Large intestine (tissue), 3 donors: Measurements from ENCODE around the gene AMFR. TPM values are rescaled to one million over a fixed set of nuclear protein-coding genes. Genes with fewer than 3 reads are reported as not detected.

Experiments
- DNase-seq, 2 donors: peaks; one replicate each; pipeline versions ENCODE4 v3.0.0 to v3.0.0-alpha.2; 2013
- H3K27ac ChIP-seq: one replicate; pipeline ENCODE4 v1.5.1; 2013; ENCODE audit warnings: low read length
- H3K27me3 ChIP-seq: 2 replicates; pipeline ENCODE4 v1.6.1; 2013; ENCODE audit warnings: low read length; ENCODE audit not compliant: control insufficient read depth, insufficient read depth
- H3K36me3 ChIP-seq: 2 replicates; pipeline ENCODE4 v1.6.1; 2013; ENCODE audit warnings: low read length; ENCODE audit not compliant: control insufficient read depth, insufficient read depth
- H3K4me1 ChIP-seq: one replicate; pipeline ENCODE4 v1.6.1; 2013; ENCODE audit warnings: low read length; ENCODE audit not compliant: control insufficient read depth, insufficient read depth
- H3K4me3 ChIP-seq: one replicate; pipeline ENCODE4 v1.5.1; 2013; ENCODE audit warnings: low read length
- H3K9me3 ChIP-seq: one replicate; pipeline ENCODE4 v1.6.1; 2013; ENCODE audit warnings: mild to moderate bottlenecking, low read depth, low read length, moderate library complexity; ENCODE audit not compliant: control insufficient read depth
- WGBS: methylation state at CpG from one replicate; pipeline ENCODE4 v1.1.5; 2013; ENCODE audit warnings: low lambda C conversion rate; ENCODE audit not compliant: insufficient coverage; 5-methylcytosine and 5-hydroxymethylcytosine counted together
- polyA plus RNA-seq: library from polyadenylated mRNA; unstranded; fragments of 120-200 nt; gene quantifications from one replicate; pipeline ENCODE4 v1.2.1, GENCODE V29; 2013

The AMFR gene
- polyA plus RNA-seq, 1 donor = 85.9 TPM

DNA sequence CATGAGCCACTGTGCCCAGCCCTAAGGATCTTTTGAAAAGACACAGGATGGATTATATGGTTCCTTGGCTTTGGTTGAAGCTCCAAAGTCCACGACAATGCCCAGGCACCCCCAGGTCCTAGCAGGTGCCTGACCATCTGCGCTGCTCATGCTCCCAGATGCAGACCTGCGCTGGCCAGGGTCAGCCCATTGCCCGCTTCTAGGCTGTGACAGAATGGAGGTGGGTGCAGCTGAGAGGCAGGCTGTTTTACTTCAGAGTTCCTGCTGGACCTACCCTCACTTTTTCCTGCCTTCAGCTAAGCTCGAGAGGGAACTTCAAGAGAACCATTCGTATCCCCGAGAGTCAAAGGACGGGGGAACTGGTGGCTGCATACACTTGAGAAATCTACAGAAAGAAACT, 60.5 kb downstream of the AMFR start:
- no peak for DNase-seq
- Histone ChIP-seq H3K27ac (no peak overlapping the region), H3K27me3 (no peaks in the 10 kb centered on the region), H3K9me3 (no peaks in the 10 kb centered on the region), H3K4me3 (no peak overlapping the region), H3K4me1 (no peaks in the 10 kb centered on the region), H3K36me3 (peaks cover 79% of the 10 kb centered on the region)
- no CpG with 5 or more reads among the region's 8 CpGs for WGBS

DNA sequence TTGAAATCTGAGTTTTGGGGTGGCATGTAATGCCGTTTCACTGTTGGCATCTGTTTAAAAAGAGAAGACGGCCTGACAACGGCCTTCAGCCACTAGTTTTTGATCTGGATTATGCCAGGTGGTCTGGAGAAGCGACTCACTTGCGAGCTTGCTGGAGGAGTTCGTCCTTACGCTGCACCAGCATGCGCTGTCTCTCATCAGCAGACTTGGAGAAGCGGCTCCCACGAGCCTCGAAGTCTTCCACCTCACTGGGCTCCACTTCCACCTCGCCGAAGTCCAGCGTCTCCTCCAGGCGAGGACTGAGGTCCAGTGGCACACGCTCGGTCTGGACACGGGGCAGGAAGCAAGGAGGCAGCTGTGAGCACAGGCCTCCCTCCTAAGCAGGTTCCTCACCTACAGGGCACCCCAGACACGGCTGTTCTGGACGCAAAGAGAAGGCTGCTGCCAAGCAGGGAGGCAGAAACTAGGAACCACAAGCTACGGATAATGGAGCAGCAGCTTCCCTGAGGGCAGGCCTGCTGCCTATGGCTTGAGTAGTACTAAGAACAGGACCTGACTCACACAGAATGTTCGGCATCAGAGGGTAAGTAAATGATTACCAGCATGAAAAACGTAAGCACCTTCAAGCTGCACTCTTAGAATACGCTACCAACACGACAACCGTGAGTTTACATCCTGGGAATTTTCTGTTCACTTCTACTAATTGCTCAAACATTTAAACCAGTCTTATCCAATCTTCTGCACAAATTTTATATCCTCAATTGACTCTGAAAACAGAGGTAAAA, 61.4 kb downstream of the AMFR start:
- H3K36me3 ChIP-seq = peaks cover 74% of the 10 kb centered on the region
- no peaks in the 10 kb centered on the region for H3K27me3 ChIP-seq
- no peaks in the 10 kb centered on the region for H3K9me3 ChIP-seq
- no peaks in the 10 kb centered on the region for H3K4me1 ChIP-seq
- no peak overlapping the region for H3K27ac ChIP-seq
- no peak overlapping the region for H3K4me3 ChIP-seq
- WGBS = no CpG with 5 or more reads among the region's 26 CpGs
- DNase-seq = no peak

DNA sequence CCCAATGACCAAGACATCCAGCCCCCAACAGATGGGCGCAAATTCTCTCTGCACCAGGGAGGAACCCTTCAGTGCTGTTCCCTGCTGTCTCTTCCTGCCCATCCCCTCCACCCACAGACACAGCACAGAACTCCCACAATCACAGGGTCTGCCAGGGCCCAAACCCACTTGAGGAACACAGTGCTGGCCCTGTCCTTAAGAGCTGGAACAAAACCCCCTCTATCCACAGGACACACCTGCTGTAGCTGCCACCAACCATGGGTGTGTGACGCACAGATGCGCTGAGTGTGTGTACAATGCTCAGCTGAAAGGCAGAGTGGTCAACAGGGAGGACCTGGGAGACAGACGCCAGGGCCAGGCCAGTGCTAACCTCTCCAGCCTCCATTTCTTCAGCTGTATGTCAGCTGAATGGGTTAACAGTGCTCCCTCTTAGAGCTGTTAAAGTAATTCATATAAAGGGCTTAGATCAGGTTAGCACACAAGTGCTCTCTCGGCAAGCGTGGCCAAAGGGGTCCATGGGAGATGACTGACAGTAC, 62.1 kb downstream of the AMFR start:
- H3K4me1 ChIP-seq = no peaks in the 10 kb centered on the region
- H3K36me3 ChIP-seq = peaks cover 68% of the 10 kb centered on the region
- H3K9me3 ChIP-seq = no peaks in the 10 kb centered on the region
- no peak overlapping the region for H3K4me3 ChIP-seq
- H3K27me3 ChIP-seq = no peaks in the 10 kb centered on the region
- no CpG with 5 or more reads among the region's 6 CpGs for WGBS
- no peak for DNase-seq
- H3K27ac ChIP-seq = no peak overlapping the region

DNA sequence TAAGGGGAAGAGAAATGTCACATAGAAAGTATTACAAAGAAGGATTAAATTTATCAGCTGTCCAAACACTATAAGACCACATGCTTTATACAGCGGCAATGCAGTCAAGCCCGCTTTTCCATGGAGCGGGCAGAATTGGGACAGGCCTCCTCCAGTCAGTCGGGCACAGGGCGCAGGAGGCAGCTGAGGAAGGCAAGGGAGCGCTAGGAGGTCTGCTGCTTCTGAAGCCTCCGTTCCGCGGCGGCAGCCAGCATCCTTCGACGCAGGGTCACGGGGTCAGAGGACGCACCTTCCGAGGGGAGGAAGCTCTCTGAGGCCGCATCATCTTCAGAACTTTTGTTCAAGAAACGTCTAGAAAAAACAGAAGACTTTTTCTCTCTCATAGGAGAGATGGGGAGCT, 62.6 kb downstream of the AMFR start:
- no CpG with 5 or more reads among the region's 17 CpGs for WGBS
- H3K36me3 ChIP-seq = peaks cover 63% of the 10 kb centered on the region
- H3K27ac ChIP-seq = no peak overlapping the region
- no peaks in the 10 kb centered on the region for H3K27me3 ChIP-seq
- H3K4me3 ChIP-seq = no peak overlapping the region
- H3K4me1 ChIP-seq = no peaks in the 10 kb centered on the region
- H3K9me3 ChIP-seq = no peaks in the 10 kb centered on the region
- no peak for DNase-seq

DNA sequence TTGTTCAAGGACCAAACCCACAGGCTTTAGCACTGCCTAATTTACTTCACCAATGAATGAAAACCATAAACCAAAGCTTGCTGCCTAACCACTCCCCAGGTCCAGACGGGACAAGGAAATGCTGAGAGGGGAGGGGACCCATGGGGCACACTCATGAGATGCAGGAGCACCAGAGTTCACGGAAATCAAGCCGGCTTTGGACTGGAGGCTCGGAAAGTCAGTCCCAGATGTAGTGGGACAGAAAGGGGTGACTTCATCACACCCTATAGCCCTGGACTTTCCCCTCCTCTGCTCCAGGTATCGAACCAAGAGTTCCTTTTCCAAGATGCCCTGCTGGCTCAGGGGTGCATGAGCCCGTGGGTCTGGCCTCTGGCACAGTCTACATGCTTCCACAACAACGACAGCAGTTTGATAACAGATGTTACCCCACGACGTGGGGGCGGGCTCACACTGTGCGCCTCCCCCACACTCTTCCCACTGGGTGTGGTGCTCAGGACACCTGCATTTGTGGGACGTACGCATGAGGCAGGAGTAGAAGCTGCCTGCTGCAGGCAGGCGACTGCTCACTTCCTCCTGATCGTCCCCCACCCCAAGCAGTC, 63.2 kb downstream of the AMFR start:
- peaks cover 57% of the 10 kb centered on the region for H3K36me3 ChIP-seq
- no peak overlapping the region for H3K27ac ChIP-seq
- no peak for DNase-seq

DNA sequence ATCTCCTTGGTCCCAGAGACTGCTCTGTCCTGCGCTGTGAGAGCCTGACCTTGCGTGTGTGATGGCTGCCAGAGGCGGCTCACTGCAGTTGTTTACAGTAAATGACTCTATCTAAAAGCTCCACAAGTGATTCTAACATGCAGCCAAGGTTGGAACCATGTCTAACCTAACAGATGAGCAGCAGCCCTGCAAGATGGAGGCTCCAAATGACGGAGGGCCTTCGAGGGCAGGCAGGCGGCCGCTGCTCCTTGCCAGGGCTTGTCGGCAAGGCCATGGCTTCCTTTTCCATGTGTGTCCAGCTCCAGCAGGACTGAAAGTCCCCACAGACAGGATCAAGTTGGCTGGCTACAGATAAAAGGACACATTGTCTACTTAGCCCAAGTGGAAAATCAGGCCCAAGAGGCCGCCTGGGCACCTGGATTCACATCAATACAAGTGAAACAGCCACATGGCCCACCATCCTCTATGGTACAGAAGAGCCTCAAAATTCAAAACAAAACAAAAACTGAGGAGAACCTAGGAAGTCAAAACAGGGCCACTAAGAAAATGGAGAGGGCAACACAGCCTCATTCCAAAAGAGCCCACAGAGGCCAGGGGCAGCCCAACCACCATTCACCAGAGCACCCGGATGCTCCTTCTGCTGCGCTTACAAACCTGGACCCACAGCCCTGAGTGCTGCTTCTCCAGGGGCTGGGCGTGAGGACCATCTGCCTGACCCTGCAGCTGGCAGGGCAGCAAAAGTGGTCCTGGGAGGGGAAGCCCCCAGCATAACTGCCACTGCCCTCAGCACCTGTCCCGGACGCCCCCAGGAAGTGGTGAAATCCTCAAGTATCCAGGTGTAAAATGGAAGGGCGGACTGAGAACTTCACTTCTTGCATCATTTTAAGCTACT, 65.0 kb downstream of the AMFR start:
- Histone ChIP-seq H3K36me3 (peaks cover 43% of the 10 kb centered on the region), H3K27ac (no peak overlapping the region), H3K4me3 (no peak overlapping the region), H3K9me3 (no peaks in the 10 kb centered on the region), H3K4me1 (peaks cover 4% of the 10 kb centered on the region), H3K27me3 (no peaks in the 10 kb centered on the region)
- WGBS = no CpG with 5 or more reads among the region's 15 CpGs
- no peak for DNase-seq

More for the DNA sequence above, 63.2 kb downstream of the AMFR start:
- Histone ChIP-seq H3K4me3 (no peak overlapping the region), H3K9me3 (no peaks in the 10 kb centered on the region), H3K27me3 (no peaks in the 10 kb centered on the region), H3K4me1 (peaks cover 4% of the 10 kb centered on the region)
- WGBS = no CpG with 5 or more reads among the region's 15 CpGs

DNA sequence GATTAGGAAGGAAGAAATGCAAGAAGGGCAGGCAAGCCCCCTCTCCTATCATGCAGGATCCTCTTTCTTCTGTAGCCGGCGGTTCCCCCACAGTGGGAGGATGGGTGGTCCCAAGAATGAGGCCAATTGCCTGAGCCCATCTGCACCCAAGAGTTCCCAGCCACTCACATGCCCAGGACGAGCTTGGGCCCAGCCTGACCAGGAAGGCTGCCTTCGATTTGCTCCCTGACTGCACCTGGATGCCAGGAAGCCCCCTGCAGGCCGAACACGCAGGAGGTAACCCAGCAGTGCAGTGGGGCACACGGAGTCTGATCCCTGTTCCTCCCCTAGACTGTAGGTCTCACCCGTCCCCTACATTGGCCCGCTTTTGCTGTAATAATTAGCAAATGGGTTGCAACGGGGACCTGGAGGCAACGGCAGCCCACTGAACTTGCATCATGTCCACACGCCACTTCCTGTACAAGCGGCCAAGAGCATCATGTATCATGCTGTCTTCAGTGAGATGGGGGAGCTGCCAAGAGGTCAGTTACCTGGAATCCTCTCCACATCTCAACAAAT, 67.5 kb downstream of the AMFR start:
- peak in 1 of 2 donors; percentile 18 for DNase-seq
- H3K36me3 ChIP-seq = peaks cover 21% of the 10 kb centered on the region
- no peak overlapping the region for H3K27ac ChIP-seq
- peaks cover 4% of the 10 kb centered on the region for H3K4me1 ChIP-seq
- WGBS = no CpG with 5 or more reads among the region's 13 CpGs
- H3K27me3 ChIP-seq = no peaks in the 10 kb centered on the region
- no peak overlapping the region for H3K4me3 ChIP-seq
- no peaks in the 10 kb centered on the region for H3K9me3 ChIP-seq

DNA sequence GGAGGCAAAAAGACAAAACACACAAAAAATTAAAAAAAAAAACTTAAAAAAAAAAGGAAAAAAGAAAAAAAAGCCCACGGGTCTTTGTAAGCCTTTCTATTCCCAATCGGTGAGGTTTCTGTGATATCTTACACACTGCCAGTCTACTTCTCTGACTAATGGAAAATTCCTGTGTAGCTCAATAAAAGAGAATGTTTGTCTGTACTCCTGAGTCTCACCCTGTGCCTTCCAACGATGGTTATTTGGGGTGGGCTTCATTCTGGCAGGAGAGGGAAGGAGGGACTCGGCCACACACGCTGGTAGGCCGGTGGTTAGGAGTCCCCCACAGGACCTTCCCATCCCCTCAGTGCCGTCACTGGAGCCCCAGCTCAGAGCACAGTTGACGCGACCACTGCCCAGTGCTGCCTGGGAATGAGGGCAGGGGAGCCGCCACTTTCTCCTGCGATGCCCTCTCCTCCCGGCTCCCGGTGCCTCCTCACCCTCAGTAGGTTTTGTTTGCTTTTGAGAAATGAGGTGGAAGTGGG, 68.0 kb downstream of the AMFR start:
- no peak overlapping the region for H3K27ac ChIP-seq

DNA sequence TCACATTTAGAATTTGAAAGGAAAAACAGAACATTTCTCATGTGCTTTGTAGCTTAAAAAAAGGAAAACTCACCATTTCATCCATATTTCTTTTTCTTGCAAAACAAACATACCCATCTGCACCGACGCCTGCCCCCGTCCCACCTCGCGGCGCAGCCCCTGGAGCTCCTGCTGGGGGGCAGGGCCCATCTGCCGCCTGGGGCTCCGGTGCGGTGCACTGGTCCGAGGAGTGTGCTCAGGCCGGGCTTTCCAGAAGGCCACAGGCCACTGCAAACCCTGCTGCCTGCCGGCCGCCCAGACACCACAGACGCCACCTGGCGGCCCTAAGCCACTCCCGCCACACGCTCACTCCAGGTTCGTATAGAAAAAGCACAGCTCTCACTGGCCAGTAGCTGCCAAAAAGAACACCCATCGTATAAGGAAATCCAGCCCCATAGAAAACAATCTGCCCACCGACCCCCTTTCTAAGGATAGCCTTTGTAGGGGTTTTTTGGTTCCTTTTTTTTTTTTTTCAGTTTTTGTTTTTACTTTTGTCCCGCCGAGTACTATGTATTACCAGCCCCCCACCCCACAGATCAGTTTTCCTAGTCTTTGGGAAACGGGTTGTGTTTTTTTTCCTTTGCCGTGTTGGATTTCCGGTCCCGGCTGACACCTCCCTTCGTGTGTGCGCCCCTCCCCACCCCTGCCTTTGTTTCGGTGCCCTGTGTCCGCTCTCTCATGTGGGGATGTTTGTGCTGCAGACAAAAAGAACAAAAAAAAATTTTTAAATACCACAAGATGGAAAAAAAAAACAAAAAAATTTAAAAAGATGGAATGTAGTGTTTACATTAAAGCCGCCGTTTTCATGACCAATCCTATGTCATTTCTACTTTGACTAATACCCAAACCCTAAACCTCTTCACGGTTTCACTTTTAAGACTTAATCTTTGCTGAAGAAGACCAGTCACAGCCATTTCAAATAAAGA, 68.8 kb downstream of the AMFR start:
- peak overlapping the region; percentile 43 for H3K4me3 ChIP-seq
- 12% methylated on average over 5 of the region's 33 CpGs for WGBS
- DNase-seq = peak; percentile 57 to 74

More for the DNA sequence above, 68.0 kb downstream of the AMFR start:
- peaks cover 4% of the 10 kb centered on the region for H3K4me1 ChIP-seq
- no CpG with 5 or more reads among the region's 13 CpGs for WGBS
- peak in 1 of 2 donors; percentile 41 for DNase-seq
- H3K4me3 ChIP-seq = peak overlapping the region; percentile 43
- H3K9me3 ChIP-seq = no peaks in the 10 kb centered on the region
- no peaks in the 10 kb centered on the region for H3K27me3 ChIP-seq
- peaks cover 16% of the 10 kb centered on the region for H3K36me3 ChIP-seq

More for the DNA sequence above, 68.8 kb downstream of the AMFR start:
- no peaks in the 10 kb centered on the region for H3K27me3 ChIP-seq
- H3K9me3 ChIP-seq = no peaks in the 10 kb centered on the region
- H3K36me3 ChIP-seq = peaks cover 9% of the 10 kb centered on the region
- H3K4me1 ChIP-seq = peaks cover 4% of the 10 kb centered on the region
- H3K27ac ChIP-seq = no peak overlapping the region
